ENCODE data around the gene VSIR.

VSIR gene

DNA sequence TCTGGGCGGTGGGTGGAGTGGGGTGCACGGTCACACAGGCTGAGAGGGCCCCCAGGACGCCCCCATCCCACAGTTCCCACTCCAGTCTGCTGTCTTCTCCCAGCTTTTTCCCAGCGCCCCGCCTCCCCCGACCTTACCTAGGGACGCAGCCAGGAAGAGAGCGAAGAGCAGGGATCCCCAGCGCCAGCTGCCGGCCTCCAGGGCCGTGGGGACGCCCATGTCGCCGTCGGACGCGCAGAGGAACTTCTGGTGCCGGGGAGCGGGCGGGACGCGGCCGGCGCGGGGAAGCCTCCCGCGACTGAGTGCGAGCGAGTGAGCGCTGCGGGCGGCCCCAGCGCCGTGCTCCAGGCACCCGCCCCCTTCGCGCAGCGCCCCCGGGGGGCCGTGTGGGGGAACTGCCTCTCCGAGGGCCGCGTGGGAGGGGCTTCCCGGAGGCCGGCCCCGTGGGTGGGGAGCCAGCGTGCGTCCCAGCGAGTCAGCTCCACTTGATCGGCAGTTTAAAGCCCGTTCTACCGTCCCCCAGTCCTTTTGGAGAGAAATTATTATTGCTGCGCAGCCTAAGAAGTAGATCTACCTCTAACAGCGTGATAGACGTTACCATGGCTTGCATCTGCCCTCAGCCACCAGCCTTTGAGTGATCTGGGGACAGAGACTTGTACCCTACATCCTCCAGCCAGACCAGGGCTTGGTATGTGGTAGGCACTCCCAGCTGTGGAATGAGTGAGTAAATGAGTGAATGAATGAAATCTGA, at the start of gene VSIR:
Gene VSIR, minus strand, starts transcription at position 300 of the 751 bp plus-strand sequence. Its CDS starts 81 bp downstream, at position 219.
- TF ChIP-seq, protein P1, sequence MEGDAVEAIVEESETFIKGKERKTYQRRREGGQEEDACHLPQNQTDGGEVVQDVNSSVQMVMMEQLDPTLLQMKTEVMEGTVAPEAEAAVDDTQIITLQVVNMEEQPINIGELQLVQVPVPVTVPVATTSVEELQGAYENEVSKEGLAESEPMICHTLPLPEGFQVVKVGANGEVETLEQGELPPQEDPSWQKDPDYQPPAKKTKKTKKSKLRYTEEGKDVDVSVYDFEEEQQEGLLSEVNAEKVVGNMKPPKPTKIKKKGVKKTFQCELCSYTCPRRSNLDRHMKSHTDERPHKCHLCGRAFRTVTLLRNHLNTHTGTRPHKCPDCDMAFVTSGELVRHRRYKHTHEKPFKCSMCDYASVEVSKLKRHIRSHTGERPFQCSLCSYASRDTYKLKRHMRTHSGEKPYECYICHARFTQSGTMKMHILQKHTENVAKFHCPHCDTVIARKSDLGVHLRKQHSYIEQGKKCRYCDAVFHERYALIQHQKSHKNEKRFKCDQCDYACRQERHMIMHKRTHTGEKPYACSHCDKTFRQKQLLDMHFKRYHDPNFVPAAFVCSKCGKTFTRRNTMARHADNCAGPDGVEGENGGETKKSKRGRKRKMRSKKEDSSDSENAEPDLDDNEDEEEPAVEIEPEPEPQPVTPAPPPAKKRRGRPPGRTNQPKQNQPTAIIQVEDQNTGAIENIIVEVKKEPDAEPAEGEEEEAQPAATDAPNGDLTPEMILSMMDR (IDR thresholded peaks at IDR 0.05) = peak; percentile 74

DNA sequence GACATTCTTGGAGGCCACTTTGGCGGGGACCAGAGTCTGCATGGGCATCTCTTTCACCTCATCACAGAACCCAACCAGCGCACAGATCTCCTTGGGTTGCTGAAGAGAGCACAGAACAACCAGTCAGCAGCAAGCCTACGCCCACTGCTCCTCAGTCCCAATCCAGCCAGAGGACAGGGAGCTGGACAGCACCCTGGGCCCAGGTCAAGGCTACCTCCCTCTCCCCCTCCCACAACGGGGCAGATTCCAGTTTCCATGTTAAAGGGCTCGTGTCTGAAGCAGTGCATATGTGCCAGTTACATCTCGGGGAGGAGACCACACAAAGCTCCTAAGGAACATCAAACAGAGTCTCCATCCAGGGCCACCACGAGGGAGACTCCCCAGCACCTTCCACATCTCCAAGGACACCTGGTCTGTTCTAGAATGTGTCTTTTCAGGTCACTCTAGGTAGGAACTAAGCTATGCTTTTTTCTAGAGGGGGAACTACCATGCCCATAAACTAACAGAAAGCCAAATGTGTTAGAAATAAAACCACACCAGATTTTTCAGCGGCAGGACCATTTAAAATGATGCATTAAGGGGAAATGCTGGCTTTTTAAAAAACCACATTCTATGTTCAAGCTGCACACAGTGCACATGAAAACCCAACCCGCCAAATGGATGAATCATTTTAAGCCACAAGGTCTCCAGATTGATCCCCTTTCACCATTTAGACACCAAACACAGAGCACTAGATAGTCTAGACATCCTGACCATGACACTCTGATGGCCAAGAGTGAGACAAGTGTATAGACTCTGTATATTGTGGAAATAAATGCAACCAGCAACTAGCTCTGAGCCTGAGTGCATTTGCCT, 48.8 kb upstream of the VSIR start:
- TF ChIP-seq, protein P1 (IDR thresholded peaks at IDR 0.05) = no peak

DNA sequence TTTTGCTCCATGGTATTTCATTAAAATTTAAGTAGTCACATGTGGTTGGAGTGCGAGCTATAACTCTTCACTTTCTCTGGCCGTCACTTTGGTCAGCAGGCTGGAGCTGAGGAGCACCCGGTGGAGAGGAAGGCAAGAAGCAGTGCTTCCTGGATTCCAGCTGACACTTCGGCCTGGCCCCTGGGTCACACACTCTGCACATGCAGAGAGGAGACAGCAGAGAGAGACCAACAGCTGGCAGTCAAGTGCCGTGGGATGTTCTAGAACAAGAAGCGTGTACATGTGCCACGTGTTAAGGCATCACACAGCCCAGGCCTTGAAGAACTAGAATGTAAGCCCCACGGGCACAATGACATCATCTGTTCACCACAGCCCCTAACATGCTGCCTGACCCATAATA, 47.6 kb upstream of the VSIR start:
- TF ChIP-seq, protein P1 (IDR thresholded peaks at IDR 0.05) = no peak

DNA sequence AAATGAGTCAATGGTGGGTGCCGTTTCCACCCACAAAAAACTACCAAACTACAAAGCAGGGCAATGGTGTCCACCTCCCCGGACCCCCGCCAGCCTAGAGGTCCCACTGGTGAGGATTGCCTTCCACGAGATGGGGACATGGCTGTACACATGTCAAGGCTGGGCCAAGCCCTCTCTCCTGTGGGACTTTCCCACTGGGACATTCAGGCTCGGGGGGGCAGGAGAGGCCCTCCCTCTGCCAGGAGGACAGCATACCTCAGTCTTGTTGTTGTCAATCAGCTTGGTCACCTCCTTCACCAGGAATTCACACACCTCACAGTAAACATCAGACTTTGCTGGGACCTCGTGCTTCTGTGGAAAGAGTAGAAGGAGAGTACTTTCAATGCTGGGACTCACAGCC, 46.7 kb upstream of the VSIR start:
- TF ChIP-seq, protein P1 (IDR thresholded peaks at IDR 0.05) = no peak

DNA sequence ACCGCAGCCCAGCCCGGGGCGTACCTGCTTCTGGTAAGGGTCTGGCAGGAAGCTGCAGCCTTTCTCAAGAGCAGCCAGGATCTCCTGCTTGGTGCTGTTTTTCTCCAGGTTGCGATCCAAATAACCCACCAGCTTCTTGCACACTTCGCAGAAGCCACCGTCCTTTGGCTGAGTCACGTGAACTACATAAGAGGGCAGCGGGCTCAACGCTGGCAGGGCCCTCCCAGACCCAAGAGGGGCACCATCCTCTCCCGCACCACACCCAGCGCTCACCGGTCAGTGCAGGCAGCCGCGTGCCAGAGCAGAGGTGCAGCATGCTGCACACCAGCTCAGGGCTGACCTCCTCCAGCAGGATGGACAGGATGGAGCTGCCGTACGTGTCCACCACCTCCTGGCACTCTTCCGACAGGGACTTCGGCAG, 46.1 kb upstream of the VSIR start:
- TF ChIP-seq, protein P1 (IDR thresholded peaks at IDR 0.05) = no peak

DNA sequence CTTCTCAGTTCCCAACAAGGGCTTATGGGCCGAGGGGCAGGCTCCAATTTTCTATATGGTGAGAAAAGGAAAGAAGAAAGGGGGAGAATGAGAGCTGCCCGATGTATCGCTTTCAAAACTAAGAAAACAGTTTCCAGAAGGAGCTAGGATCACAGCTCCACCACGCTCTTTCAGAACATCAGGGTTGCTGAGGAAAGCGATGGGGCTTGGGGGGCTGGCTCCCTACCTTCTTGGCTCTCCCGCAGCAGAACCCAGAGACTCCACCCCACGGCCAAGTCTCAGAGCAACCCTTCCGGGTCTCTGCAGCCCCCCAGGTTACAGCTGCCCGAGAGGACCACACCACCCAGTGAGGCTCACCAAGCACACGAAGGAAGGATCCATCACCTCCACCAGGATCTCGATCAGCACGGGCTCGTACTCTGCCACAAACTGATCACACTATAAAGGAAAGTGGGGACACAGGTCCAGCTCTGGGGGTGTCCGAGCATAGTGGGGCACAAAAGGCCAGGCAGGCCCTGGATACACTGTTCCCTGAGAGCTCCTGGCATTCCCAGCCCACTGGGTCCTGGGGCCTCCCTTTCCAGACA, 45.4 kb upstream of the VSIR start:
- TF ChIP-seq, protein P1 (IDR thresholded peaks at IDR 0.05) = no peak

DNA sequence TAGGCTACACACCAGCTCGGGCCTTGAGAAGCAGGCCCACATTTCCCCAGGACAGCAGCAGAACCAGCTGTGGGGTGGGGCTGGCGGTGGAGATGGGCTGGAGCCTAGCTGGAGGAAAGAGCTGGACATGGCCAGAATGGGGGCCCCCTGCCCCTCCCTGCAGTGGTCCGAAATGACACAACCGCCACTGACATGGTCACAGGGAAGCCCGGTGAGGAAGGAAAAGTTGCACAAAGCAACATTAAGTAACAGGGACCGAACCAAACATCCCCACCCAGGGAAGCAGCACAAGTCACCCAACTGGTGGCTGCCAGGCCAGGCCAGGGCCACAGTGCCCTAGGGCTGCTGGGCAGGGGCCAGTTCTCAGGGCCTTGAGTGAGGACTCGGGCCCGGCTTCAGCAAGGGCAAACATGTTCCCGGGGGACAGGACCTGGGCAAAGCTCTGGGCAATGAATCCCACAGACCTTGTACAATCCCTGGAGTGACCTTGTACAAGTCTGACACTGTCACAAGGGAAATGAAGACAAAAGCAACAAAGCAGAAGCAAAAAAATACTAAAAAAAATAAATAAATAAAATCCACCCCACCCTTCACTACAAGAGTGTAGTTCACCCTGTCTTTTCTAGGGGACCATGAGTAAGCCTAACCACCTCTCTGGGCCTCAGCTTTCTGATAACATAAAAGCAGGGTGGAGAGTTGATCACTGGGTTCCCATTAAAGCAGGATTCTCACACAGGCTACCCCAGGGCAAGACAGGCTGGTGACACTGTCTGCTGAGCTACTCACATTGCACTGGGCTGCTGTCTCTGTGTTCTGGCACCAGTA, 44.7 kb upstream of the VSIR start:
- TF ChIP-seq, protein P1 (IDR thresholded peaks at IDR 0.05) = no peak
